Keratinocyte (primary cell): ENCODE measurements around the gene XCL2.

Source experiments
- EZH2 ChIP-seq: IDR thresholded peaks from one replicate; pipeline ENCODE4 v1.6.1; 2012; ENCODE audit warnings: inconsistent platforms, mild to moderate bottlenecking, low read length, moderate library complexity
- TF ChIP-seq, protein P1 (sequence below), 3 experiments: IDR thresholded peaks in 1 of 3; conservative IDR thresholded peaks in 1 of 3; optimal IDR thresholded peaks in 1 of 3; 2 replicates in 2 of 3; 3 replicates in 1 of 3; pipeline versions ENCODE3 to v1.5.1; 2011; ENCODE audit warnings: low read length in 3 of 3, mild to moderate bottlenecking in 3 of 3, moderate library complexity in 2 of 3, control low read depth in 1 of 3, inconsistent platforms in 1 of 3; ENCODE audit not compliant: insufficient read depth in 2 of 3; ENCODE audit errors: extremely low read depth in 1 of 3

DNA sequence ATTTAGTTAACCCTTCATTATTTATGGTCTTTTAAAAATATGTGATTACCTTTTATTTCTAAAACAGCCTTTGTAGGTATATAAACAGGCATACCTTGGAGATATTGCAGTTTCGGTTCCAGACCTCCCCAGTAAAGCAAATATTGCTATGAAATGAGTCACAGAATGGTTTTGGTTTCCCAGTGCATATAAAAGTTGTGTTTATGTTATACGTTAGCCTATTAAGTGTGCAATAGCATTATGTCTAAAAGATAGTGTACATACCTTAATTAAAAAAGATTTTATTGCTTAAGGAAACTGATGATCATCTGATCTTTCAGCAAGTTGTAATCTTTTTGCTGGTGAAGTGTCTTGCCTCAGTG is 44.1 kb downstream of the XCL2 start:
- TF ChIP-seq, protein P1, sequence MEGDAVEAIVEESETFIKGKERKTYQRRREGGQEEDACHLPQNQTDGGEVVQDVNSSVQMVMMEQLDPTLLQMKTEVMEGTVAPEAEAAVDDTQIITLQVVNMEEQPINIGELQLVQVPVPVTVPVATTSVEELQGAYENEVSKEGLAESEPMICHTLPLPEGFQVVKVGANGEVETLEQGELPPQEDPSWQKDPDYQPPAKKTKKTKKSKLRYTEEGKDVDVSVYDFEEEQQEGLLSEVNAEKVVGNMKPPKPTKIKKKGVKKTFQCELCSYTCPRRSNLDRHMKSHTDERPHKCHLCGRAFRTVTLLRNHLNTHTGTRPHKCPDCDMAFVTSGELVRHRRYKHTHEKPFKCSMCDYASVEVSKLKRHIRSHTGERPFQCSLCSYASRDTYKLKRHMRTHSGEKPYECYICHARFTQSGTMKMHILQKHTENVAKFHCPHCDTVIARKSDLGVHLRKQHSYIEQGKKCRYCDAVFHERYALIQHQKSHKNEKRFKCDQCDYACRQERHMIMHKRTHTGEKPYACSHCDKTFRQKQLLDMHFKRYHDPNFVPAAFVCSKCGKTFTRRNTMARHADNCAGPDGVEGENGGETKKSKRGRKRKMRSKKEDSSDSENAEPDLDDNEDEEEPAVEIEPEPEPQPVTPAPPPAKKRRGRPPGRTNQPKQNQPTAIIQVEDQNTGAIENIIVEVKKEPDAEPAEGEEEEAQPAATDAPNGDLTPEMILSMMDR (optimal IDR thresholded peaks at IDR 0.05 in 1 of 3, IDR thresholded peaks at IDR 0.05 in 1 of 3, conservative IDR thresholded peaks at IDR 0.05 in 1 of 3; ENCODE audit: extremely low read depth in 1 of 3, insufficient read depth in 2 of 3, low read length in 3 of 3): no peak
- TF ChIP-seq EZH2: no peak
